CD4-positive, alpha-beta T cell treated with Interleukin-6 for 4 hours (primary cell): ENCODE results near the gene ANKRD9.
"Not testable (repeated sequence)": the region's sequence is repeated elsewhere in the genome, so short reads cannot be mapped to it uniquely, and the experiment has no call there.

Experiments
- DNase-seq: peaks from one replicate; pipeline ENCODE4 v3.0.0-alpha.2; 2020; ENCODE audit warnings: mixed read lengths

The ANKRD9 gene

GRCh38 chr14:102537981-102538601, 28.5 kb upstream of the ANKRD9 start:
- DNase-seq, result no peak

GRCh38 chr14:102532204-102532658, 22.7 kb upstream of the ANKRD9 start:
- DNase-seq, result no peak

GRCh38 chr14:102530828-102531478, 21.4 kb upstream of the ANKRD9 start:
- DNase-seq, result no peak

- DNase-seq, result no peak
These were observed 19.0 kb upstream of the ANKRD9 start for GRCh38 chr14:102528431-102529170.

GRCh38 chr14:102525929-102526497, 16.4 kb upstream of the ANKRD9 start:
- DNase-seq, result no peak

GRCh38 chr14:102525219-102525928, 15.8 kb upstream of the ANKRD9 start:
- peak; percentile 50 for DNase-seq

GRCh38 chr14:102524451-102525218, 15.1 kb upstream of the ANKRD9 start:
- peak; percentile 93 for DNase-seq

- no peak for DNase-seq
These were observed 14.2 kb upstream of the ANKRD9 start for GRCh38 chr14:102523569-102524450.

- DNase-seq, result no peak
These were observed 13.6 kb upstream of the ANKRD9 start for GRCh38 chr14:102523200-102523568.

GRCh38 chr14:102519709-102520108, 10.1 kb upstream of the ANKRD9 start:
- DNase-seq, result not testable (repeated sequence)

- no peak for DNase-seq
These were observed 8.6 kb upstream of the ANKRD9 start for GRCh38 chr14:102518063-102518648.

GRCh38 chr14:102517392-102518062, 8.0 kb upstream of the ANKRD9 start:
- no peak for DNase-seq

GRCh38 chr14:102516531-102517391, 7.2 kb upstream of the ANKRD9 start:
- DNase-seq, result peak; percentile 65

- DNase-seq, result no peak
These were observed 5.6 kb upstream of the ANKRD9 start for GRCh38 chr14:102514987-102515733.

GRCh38 chr14:102513899-102514772, 4.6 kb upstream of the ANKRD9 start:
- no peak for DNase-seq

GRCh38 chr14:102512793-102513300, 3.3 kb upstream of the ANKRD9 start:
- no peak for DNase-seq

- DNase-seq, result no peak
These were observed 2.0 kb upstream of the ANKRD9 start for GRCh38 chr14:102511538-102511937.
